Measurements from ENCODE around the gene ERICH6B.

DNA sequence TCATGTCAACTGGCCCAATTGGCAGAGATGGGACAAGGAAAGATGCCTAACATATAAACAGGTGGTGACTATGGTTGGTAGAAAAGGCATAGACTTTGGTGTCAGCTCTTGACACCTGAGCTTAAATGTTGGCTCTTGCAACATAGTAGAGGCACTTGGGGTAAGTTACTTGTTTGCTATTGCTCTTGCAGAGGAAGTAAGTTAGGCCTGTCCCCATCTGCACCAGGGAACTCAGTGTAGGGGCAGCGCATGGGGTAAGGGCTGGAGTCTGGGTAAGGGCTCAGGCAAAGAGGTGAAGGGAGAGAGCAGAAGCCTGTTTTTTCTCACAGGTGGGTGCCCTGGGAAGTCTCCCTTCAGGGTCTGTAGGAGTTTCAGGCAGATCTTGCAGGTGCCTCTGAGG lies 27.6 kb downstream of the ERICH6B start:
- TF ChIP-seq CTCF (conservative IDR thresholded peaks at IDR 0.05; ENCODE audit: low read length) (no peak), EZH2phosphoT487 (IDR thresholded peaks at IDR 0.05; ENCODE audit: borderline replicate concordance, low read depth, low read length) (no peak)
